Measurements from ENCODE around the gene ADM. TPM values are rescaled to one million over a fixed set of nuclear protein-coding genes. Genes with fewer than 3 reads are reported as not detected.
"Not testable (repeated sequence)": the region's sequence is repeated elsewhere in the genome, so short reads cannot be mapped to it uniquely, and the experiment has no call there.

Gene ADM
- 10.3 TPM for total RNA-seq
- long read RNA-seq, transcript ADM-201 (4 exons, 1,885 nt): major isoform, 6 of 9 reads
- long read RNA-seq, partial matches to known transcripts: 0 of 9 reads
- long read RNA-seq, other reads (novel, unspliced or antisense): 0 of 9 reads

- intact Hi-C loops (cut with DNase I): loop anchor here (5.0 to 10.0 kb wide), 4 partner anchors 97 to 547 kb away; no protein-coding TSS in a partner anchor
- peak; percentile 68 for ATAC-seq (ENCODE audit: poor library complexity)
- DNase-seq: peak; percentile 94
Observed at GRCh38 chr11:10304495-10305261, at the start of gene ADM. TSS of gene ADM (plus strand) at chr11:10305073. CDS start at chr11:10305701, 628 bp downstream.

- no peak for ATAC-seq (ENCODE audit: poor library complexity)
- intact Hi-C loops (cut with DNase I): no loop called here
- DNase-seq: no peak
Observed at GRCh38 chr11:10255388-10256125, 49.3 kb upstream of the ADM start.

- intact Hi-C loops (cut with DNase I): no loop called here
- ATAC-seq (ENCODE audit: poor library complexity) (no peak), DNase-seq (no peak)
Observed at GRCh38 chr11:10257478-10257877, 47.4 kb upstream of the ADM start.

- intact Hi-C loops (cut with DNase I): no loop called here
- ATAC-seq (ENCODE audit: poor library complexity): no peak
- DNase-seq: no peak
Observed at GRCh38 chr11:10261821-10262220, 43.1 kb upstream of the ADM start.

GRCh38 chr11:10263929-10264328 lies 40.9 kb upstream of the ADM start:
- DNase-seq (no peak), ATAC-seq (ENCODE audit: poor library complexity) (no peak)
- intact Hi-C loops (cut with DNase I): no loop called here

- intact Hi-C loops (cut with DNase I); ATAC-seq (ENCODE audit: poor library complexity); DNase-seq: not testable (repeated sequence)
Observed at GRCh38 chr11:10264716-10265115, 40.2 kb upstream of the ADM start.

GRCh38 chr11:10265936-10266335 lies 38.9 kb upstream of the ADM start:
- DNase-seq: no peak
- no peak for ATAC-seq (ENCODE audit: poor library complexity)
- intact Hi-C loops (cut with DNase I): no loop called here

GRCh38 chr11:10267821-10268220 lies 37.1 kb upstream of the ADM start:
- intact Hi-C loops (cut with DNase I): no loop called here
- no peak for ATAC-seq (ENCODE audit: poor library complexity)
- no peak for DNase-seq

- ATAC-seq (ENCODE audit: poor library complexity) (no peak), DNase-seq (no peak)
- intact Hi-C loops (cut with DNase I): no loop called here
Observed at GRCh38 chr11:10268746-10269488, 36.0 kb upstream of the ADM start.

GRCh38 chr11:10272132-10272531 lies 32.7 kb upstream of the ADM start:
- ATAC-seq (ENCODE audit: poor library complexity) (no peak), DNase-seq (no peak)
- intact Hi-C loops (cut with DNase I): no loop called here

GRCh38 chr11:10273738-10274137 lies 31.1 kb upstream of the ADM start:
- DNase-seq: no peak
- ATAC-seq (ENCODE audit: poor library complexity): no peak
- intact Hi-C loops (cut with DNase I): no loop called here

GRCh38 chr11:10274726-10275125 lies 30.1 kb upstream of the ADM start:
- no peak for DNase-seq
- intact Hi-C loops (cut with DNase I): no loop called here
- ATAC-seq (ENCODE audit: poor library complexity): no peak

- DNase-seq: no peak
- ATAC-seq (ENCODE audit: poor library complexity): no peak
- intact Hi-C loops (cut with DNase I): no loop called here
Observed at GRCh38 chr11:10275714-10276113, 29.2 kb upstream of the ADM start.

- ATAC-seq (ENCODE audit: poor library complexity): no peak
- intact Hi-C loops (cut with DNase I): no loop called here
Observed at GRCh38 chr11:10282117-10282516, 22.8 kb upstream of the ADM start.

GRCh38 chr11:10283991-10284390 lies 20.9 kb upstream of the ADM start:
- intact Hi-C loops (cut with DNase I): no loop called here
- ATAC-seq (ENCODE audit: poor library complexity) (no peak), DNase-seq (no peak)

More at GRCh38 chr11:10282117-10282516, 22.8 kb upstream of the ADM start:
- DNase-seq: no peak

GRCh38 chr11:10285148-10285802 lies 19.6 kb upstream of the ADM start:
- no peak for ATAC-seq (ENCODE audit: poor library complexity)
- DNase-seq: no peak
- intact Hi-C loops (cut with DNase I): no loop called here

- intact Hi-C loops (cut with DNase I): no loop called here
- DNase-seq (no peak), ATAC-seq (ENCODE audit: poor library complexity) (no peak)
Observed at GRCh38 chr11:10287140-10287539, 17.7 kb upstream of the ADM start.

- intact Hi-C loops (cut with DNase I): no loop called here
- no peak for ATAC-seq (ENCODE audit: poor library complexity)
- DNase-seq: no peak
Observed at GRCh38 chr11:10287766-10288715, 16.8 kb upstream of the ADM start.

Data from Right ventricle myocardium superior (tissue), 1 donor.